Right ventricle myocardium superior (tissue), 1 donor: ENCODE data around the gene BNC2. TPM values are rescaled to one million over a fixed set of nuclear protein-coding genes. Genes with fewer than 3 reads are reported as not detected.
A peak's percentile ranks its signal among the peaks of the same experiment; 100 is the strongest.

Experiments
- ATAC-seq: fragments of 200-7000 bp; cut with Tn5 transposase; one replicate; pipeline ENCODE4 v1.9.1; 2020; ENCODE audit warnings: mild to moderate bottlenecking; ENCODE audit not compliant: poor library complexity
- DNase-seq: peaks from one replicate; pipeline ENCODE4 v3.0.0-alpha.2; 2020
- intact Hi-C: fragments of 100-400 bp; cut with DNase I; formaldehyde crosslinking; loops from one replicate; pipeline ENCODE4 v1.11.2; 2022
- total RNA-seq: library from RNA; stranded (reverse); fragmentation: NEBNext Ultra II Directional; extraction: Animal tissue kit (Norgen Biotek cat#: 25700); gene quantifications from one replicate; pipeline ENCODE4 v1.2.1, GENCODE V29; 2021
- donor health status: DM: no; HTN: yes; CAD: no; lungs with severe emphysema.

The BNC2 gene
- total RNA-seq, 1 donor from 2014 or later, result 3.9 TPM

DNA sequence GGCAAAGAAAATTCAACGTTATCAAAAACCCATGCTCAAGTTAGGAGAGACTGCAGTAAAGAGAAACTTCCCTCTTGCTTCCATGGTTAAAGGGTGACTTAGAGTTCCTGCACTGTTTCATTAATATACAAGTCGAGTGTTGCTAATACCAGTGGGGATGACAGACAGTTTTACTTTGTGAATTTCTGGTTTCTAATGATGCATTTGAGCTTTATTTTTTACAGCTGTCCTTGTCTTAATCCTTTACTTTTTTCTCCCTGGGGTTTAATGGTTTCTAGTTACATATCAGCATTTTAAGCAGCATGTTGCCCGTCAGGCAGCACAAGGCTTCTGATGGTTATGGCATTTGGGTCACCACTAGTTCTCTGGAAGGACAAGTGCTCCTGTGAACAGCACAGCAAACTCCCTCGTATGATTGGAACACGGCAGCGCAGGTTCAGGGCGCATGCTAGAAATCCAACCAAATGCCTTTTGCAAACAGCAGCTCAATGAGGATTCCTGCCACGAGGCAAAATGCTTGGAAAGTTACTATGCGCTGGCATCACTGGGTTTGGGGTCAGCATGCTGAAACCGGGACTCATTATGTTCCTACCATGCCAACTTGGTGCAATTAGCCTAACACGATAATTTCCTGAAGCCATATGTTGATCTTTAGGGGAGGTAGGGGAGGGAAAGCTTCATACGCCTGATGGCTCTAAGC lies 463.8 kb downstream of the BNC2 start:
- intact Hi-C loops, result no loop called here
- no peak for DNase-seq
- ATAC-seq, result no peak

- no peak for DNase-seq
- intact Hi-C loops, result no loop called here
- no peak for ATAC-seq
These were observed 465.0 kb downstream of the BNC2 start for GRCh38 chr9:16405421-16405820.

GRCh38 chr9:16401701-16402100 lies 468.8 kb downstream of the BNC2 start:
- no peak for ATAC-seq
- peak; percentile 47 for DNase-seq
- intact Hi-C loops, result no loop called here

GRCh38 chr9:16398691-16399090 lies 471.8 kb downstream of the BNC2 start:
- ATAC-seq (no peak), DNase-seq (no peak)

GRCh38 chr9:16396389-16396788 lies 474.1 kb downstream of the BNC2 start:
- DNase-seq, result no peak
- no peak for ATAC-seq
- intact Hi-C loops, result no loop called here

More at GRCh38 chr9:16398691-16399090, 471.8 kb downstream of the BNC2 start:
- intact Hi-C loops, result no loop called here

- ATAC-seq (no peak), DNase-seq (no peak)
- intact Hi-C loops, result no loop called here
These were observed 479.1 kb downstream of the BNC2 start for GRCh38 chr9:16391369-16391768.

- ATAC-seq (no peak), DNase-seq (no peak)
- intact Hi-C loops, result no loop called here
These were observed 483.1 kb downstream of the BNC2 start for GRCh38 chr9:16387382-16387781.

DNA sequence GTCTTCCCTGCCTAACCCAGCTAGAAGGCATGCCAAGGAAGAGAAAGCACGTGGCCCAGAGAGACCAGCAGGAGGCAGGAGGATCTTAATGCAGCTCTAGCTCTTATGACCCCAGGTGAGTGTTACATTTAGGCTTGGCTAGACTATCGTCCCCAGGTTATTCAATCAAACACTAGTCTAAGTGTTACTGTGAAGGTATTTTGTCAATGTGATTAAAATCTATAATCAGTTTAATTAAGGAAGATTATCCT lies 483.7 kb downstream of the BNC2 start:
- DNase-seq (no peak), ATAC-seq (no peak)
- intact Hi-C loops, result no loop called here

DNA sequence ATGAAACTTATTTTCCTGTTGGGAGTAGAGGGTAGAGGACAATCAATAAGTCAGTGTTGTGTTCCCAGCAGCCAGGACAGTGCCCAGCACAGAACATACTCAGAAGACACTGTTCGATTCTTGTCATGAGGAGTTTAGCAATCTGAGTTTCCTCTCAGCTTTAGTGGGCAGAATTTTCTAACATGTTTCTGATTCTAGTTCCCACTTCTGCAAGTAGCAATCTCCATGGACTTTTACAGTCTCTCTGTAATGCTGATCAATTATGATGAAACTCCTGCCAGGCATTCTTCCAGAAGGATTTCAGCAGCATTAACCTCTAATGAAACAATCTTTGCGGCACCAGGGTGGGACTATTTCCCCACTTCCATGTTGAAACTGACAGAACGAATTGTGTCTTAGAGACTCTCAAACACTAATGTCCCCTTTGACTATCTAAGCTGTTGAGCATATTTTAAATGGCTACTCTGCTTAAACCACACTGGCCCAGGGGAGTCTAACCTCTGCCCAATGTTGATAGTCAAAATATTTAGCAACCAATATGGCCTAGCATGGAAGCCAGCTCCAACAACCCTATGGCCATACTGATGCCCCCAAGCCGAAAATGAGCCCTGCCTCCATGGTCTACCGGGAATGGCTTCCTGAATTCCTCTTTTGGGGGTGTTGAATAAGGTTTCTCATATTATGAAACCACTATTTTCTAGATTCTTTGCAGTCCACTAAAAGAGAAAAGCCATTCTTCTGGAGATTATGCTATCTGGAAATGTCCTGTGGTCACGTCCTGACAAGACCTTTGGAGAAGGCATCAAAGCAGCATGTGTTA lies 484.3 kb downstream of the BNC2 start:
- ATAC-seq (peak; percentile 36), DNase-seq (no peak)
- intact Hi-C loops, result no loop called here

- DNase-seq (no peak), ATAC-seq (no peak)
- intact Hi-C loops, result no loop called here
These were observed 484.9 kb downstream of the BNC2 start for GRCh38 chr9:16385590-16385989.

DNA sequence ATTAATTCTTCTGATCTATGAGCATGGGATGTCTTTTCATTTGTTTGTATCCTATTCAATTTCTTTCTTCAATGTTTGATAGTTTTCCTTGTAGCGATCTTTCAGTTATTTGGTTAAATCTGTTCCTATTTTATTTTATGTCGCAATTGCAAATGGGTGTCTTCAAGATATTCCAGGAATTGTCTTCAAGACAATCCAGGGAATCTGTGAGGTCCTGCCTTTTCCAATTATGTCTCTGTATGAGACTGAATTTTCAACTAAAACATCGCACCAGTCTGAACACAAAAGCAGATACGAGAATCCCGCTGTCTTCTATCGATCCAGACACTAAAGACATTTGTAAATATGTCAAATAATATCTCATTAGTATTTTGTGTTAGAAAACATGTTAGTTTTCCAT lies 485.5 kb downstream of the BNC2 start:
- no peak for DNase-seq
- intact Hi-C loops, result no loop called here
- ATAC-seq, result no peak

GRCh38 chr9:16377311-16377710 lies 493.2 kb downstream of the BNC2 start:
- ATAC-seq, result no peak
- intact Hi-C loops, result no loop called here
- DNase-seq, result no peak

GRCh38 chr9:16371306-16371705 lies 499.2 kb downstream of the BNC2 start:
- ATAC-seq, result no peak
- intact Hi-C loops, result no loop called here
- no peak for DNase-seq

GRCh38 chr9:16370647-16371046 lies 499.8 kb downstream of the BNC2 start:
- DNase-seq (no peak), ATAC-seq (no peak)
- intact Hi-C loops, result no loop called here

DNA sequence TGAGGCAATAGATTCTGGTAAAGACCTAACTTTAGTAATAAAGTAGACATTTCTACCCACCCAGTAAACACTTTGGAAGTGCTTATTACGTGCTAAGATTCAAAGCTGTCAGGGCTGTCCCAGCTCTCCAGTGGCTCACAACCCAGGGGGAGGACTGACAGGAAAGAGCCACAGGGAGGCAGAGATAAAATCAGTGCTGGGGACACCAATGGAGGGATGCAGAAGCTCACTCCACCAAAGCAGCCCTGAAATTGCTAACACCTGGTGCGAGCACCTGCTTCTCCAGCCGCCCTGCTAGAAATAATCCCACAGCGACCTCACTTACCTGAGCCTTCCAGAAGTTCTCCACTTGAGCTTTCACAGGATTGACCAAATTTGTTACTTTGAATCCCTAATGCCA lies 501.0 kb downstream of the BNC2 start:
- intact Hi-C loops, result no loop called here
- ATAC-seq (no peak), DNase-seq (no peak)

DNA sequence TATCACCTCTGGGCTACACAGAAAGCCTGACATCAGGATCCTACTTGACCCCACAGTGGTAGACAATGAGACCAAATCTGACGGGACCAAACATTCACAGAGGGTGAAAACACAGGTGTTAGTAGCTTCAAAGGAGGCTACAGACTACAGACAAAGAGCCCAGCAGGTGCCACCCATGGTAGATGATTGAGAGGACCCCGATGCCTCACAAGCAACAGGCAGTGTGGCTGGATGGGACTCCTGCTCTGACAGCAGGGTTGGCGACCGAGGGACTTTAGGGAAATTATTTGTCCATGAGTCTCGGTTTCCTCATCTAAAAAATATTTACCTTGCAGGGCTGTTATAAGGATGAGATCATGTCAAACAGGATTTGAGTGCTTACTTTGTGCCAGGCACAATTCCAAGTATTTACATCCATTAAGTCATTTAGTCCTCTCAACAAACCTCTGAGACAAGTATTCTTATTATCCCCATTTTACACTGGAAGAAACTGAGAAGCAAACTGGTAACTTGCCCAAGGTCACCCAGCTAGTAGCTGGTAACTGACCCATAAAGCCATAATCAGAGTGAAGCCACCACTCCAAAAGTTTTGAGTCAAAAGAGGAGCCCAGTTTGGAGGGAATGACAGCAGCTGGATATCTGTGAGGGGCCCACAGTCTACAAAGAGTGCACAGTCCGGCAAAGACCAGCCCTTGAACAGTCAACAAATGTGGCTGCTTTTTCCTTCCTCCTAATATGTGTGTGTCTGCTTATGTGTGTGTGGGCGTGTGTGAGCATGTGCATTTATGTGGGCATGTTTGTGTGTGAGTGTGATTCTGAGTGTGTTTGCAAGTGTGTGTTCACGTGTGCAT lies 502.0 kb downstream of the BNC2 start:
- intact Hi-C loops, result no loop called here
- no peak for ATAC-seq
- DNase-seq, result no peak

DNA sequence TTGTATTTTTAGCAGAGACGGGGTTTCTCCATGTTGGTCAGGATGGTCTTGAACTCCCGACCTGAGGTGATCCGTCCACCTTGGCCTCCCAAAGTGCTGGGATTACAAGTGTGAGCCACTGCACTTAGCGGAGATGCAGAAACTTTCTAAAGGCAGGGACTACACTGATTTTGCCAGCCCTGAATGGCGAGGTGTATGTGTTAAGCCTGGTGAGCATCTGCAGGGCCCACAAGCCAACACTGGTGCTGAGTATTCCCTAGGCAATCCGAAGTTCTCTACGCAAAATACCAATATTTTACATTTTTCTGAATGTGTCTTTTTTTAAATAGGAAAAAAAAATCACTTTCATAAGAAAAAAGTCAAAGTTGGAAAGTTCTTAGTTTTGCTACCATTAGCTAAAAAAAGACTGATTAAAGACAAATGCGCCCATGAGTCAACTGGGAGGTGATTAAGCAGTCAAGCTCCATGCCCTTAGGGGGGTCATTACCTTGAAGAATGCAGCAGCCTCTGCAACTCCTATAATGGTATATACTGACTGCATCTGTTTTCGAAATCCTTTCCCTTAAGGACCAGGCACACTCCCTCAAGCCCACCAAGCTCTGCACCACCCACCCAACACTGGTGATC lies 502.8 kb downstream of the BNC2 start:
- no peak for DNase-seq
- ATAC-seq, result no peak
- intact Hi-C loops, result no loop called here

- ATAC-seq (peak; percentile 52), DNase-seq (peak; percentile 76)
- intact Hi-C loops, result no loop called here
These were observed 506.1 kb downstream of the BNC2 start for GRCh38 chr9:16364347-16364746.

- intact Hi-C loops, result no loop called here
- no peak for ATAC-seq
- DNase-seq, result no peak
These were observed 506.6 kb downstream of the BNC2 start for GRCh38 chr9:16363916-16364315.
